K562 (cell line): ENCODE results near the gene SPDL1. TPM values are rescaled to one million over a fixed set of nuclear protein-coding genes. Genes with fewer than 3 reads are reported as not detected.

Experiments used
- ATAC-seq: fragments of 200-7000 bp; cut with Tn5 transposase; 3 replicates; pipeline ENCODE4 v1.9.1; 2020; ENCODE audit warnings: moderate library complexity
- BruUV-seq: library from RNA; stranded (reverse); fragments of 400-500 nt; replicated peaks from 2 replicates; lab custom pipeline; 2021; lab: Mats Ljungman, UMichigan
- CTCF ChIA-PET: fragments of 300-600 bp; formaldehyde crosslinking; extraction: SDS; loops from one replicate; lab custom pipeline; 2021; ENCODE audit warnings: low intra/inter-chr PET ratio; lab: Yijun Ruan, JAX
- POLR2A ChIA-PET: fragments of 300-600, 350-650 bp; sonication (Branson Sonifier 250); formaldehyde crosslinking; extraction: SDS; loops from one replicate; lab custom pipeline; 2021; ENCODE audit warnings: antibody characterized with exemption, inconsistent platforms; lab: Yijun Ruan, JAX
- DNase-seq, 4 experiments: peaks; one replicate each; pipeline versions ENCODE4 v3.0.0 to v3.0.0-alpha.2; 2011 to 2018; ENCODE audit warnings: low spot score in 3 of 4, mixed read lengths in 3 of 4; ENCODE audit errors: extremely low read depth in 1 of 4
- FAIRE-seq: peaks from 2 replicates; lab custom pipeline; 2011; peaks lifted over from hg19 to GRCh38; lab: Jason Lieb, UNC
- H2AFZ ChIP-seq: 2 replicates; pipeline ENCODE4 v1.6.0; 2011; ENCODE audit warnings: low read depth, low read length, control low read depth, inconsistent platforms
- H3K27ac ChIP-seq: fragments of 200-600 bp; 3 replicates; pipeline ENCODE4 v1.8.0; 2011; ENCODE audit warnings: low read depth, mild to moderate bottlenecking, control low read depth, inconsistent platforms, low read length, moderate library complexity, mixed read lengths; ENCODE audit errors: extremely low read depth
- H3K27me3 ChIP-seq, 2 experiments: fragments of 300-600 bp in 1 of 2; 2 replicates in 1 of 2; 3 replicates in 1 of 2; pipeline versions ENCODE4 v1.6.0 to v1.8.0; 2011; ENCODE audit warnings: inconsistent platforms in 2 of 2, low read length in 2 of 2, mild to moderate bottlenecking in 1 of 2, mixed read lengths in 1 of 2, moderate library complexity in 1 of 2; ENCODE audit not compliant: control insufficient read depth in 2 of 2, insufficient read depth in 2 of 2
- H3K36me3 ChIP-seq: fragments of 300-600 bp; 3 replicates; pipeline ENCODE4 v1.8.0; 2011; ENCODE audit warnings: mild to moderate bottlenecking, low read length, inconsistent platforms; ENCODE audit not compliant: control insufficient read depth, insufficient read depth
- H3K4me1 ChIP-seq, 2 experiments: fragments of 200-600 bp in 1 of 2; replicated peaks in 1 of 2; 2 replicates in 1 of 2; 3 replicates in 1 of 2; pipeline versions ENCODE4 v1.5.1 to v1.8.0; 2011; ENCODE audit warnings: inconsistent platforms in 2 of 2, low read length in 2 of 2, mild to moderate bottlenecking in 1 of 2, mixed read lengths in 1 of 2, moderate library complexity in 1 of 2; ENCODE audit not compliant: control insufficient read depth in 2 of 2, insufficient read depth in 2 of 2
- H3K4me2 ChIP-seq: 2 replicates; pipeline ENCODE4 v1.6.1; 2011; ENCODE audit warnings: low read length, control low read depth, inconsistent platforms, mixed read lengths; ENCODE audit not compliant: insufficient read depth
- H3K4me3 ChIP-seq: fragments of 200-600 bp; sonication (generic), shearing (Covaris generic); 2 replicates; pipeline ENCODE4 v1.5.1; 2016; ENCODE audit warnings: control low read depth, inconsistent platforms
- H3K79me2 ChIP-seq: fragments of 200-600 bp; 3 replicates; pipeline ENCODE4 v1.8.0; 2011; ENCODE audit warnings: low read length, inconsistent platforms; ENCODE audit not compliant: control insufficient read depth, insufficient read depth
- H3K9ac ChIP-seq, 2 experiments: 2 replicates each; pipeline versions ENCODE4 v1.6.0 to v1.6.1; 2011; ENCODE audit warnings: low read depth in 2 of 2, low read length in 2 of 2, control low read depth in 1 of 2, inconsistent platforms in 1 of 2, mild to moderate bottlenecking in 1 of 2, mixed read lengths in 1 of 2; ENCODE audit not compliant: insufficient read depth in 1 of 2
- H3K9me1 ChIP-seq: one replicate; pipeline ENCODE4 v1.6.0; 2011; ENCODE audit warnings: inconsistent platforms, mild to moderate bottlenecking, low read length, moderate library complexity; ENCODE audit not compliant: control insufficient read depth, insufficient read depth
- H3K9me3 ChIP-seq: replicated peaks from 2 replicates; pipeline ENCODE4 v1.5.1; 2011; ENCODE audit warnings: low read depth, low read length, inconsistent platforms; ENCODE audit not compliant: control insufficient read depth, insufficient read depth
- H4K20me1 ChIP-seq: replicated peaks from 2 replicates; pipeline ENCODE4 v1.6.1; 2011; ENCODE audit warnings: low read length, inconsistent platforms, mixed read lengths; ENCODE audit not compliant: control insufficient read depth, insufficient read depth
- JUNB ChIP-seq: fragments of 450-650 bp; formaldehyde crosslinking; conservative IDR thresholded peaks from 2 replicates; pipeline ENCODE4 v1.4.0; 2020; ENCODE audit warnings: mild to moderate bottlenecking
- MTA3 ChIP-seq: fragments of 450-650 bp; formaldehyde crosslinking; IDR thresholded peaks from 2 replicates; pipeline ENCODE4 v1.6.1; 2017; ENCODE audit warnings: mild to moderate bottlenecking, borderline replicate concordance
- NR2F6 ChIP-seq: fragments of 450-650 bp; formaldehyde crosslinking; IDR thresholded peaks from 2 replicates; pipeline ENCODE4 v1.4.0; 2020; ENCODE audit warnings: mild to moderate bottlenecking
- NRF1 ChIP-seq, 2 experiments: fragments of 450-650 bp; IDR thresholded peaks in 1 of 2; conservative IDR thresholded peaks in 1 of 2; 2 replicates each; pipeline ENCODE4 v1.6.1; 2014; ENCODE audit warnings: mild to moderate bottlenecking in 2 of 2
- POLR3A ChIP-seq: IDR thresholded peaks from 2 replicates; pipeline ENCODE4 v1.6.1; 2011; ENCODE audit warnings: borderline replicate concordance, mild to moderate bottlenecking, moderate library complexity; ENCODE audit not compliant: insufficient read length, insufficient read depth; ENCODE audit errors: extremely low read depth
- PTTG1 ChIP-seq: fragments of 450-650 bp; IDR thresholded peaks from 2 replicates; pipeline ENCODE4 v1.6.1; 2016; ENCODE audit warnings: low read depth, mild to moderate bottlenecking, missing genetic modification characterization, missing compliant biosample characterization
- RBFOX2 ChIP-seq: fragments of 200-400 bp; formaldehyde crosslinking; IDR thresholded peaks from 2 replicates; pipeline ENCODE4 v1.6.1; 2017; ENCODE audit warnings: low read depth, mild to moderate bottlenecking, low read length, moderate library complexity
- ZNF12 ChIP-seq: sonication (generic); formaldehyde crosslinking; IDR thresholded peaks from 2 replicates; pipeline ENCODE4 v1.4.0; 2020; ENCODE audit warnings: mild to moderate bottlenecking, missing genetic modification reagents
- ZNF778 ChIP-seq: fragments of 450-650 bp; formaldehyde crosslinking; IDR thresholded peaks from 2 replicates; pipeline ENCODE4 v1.4.0; 2020; ENCODE audit warnings: mild to moderate bottlenecking, moderate library complexity
- WGBS: fragments of 100-300 bp; shearing (Covaris generic); methylation state at CpG from one replicate; pipeline ENCODE4 v1.1.6; 2016; ENCODE audit warnings: low coverage, mixed read lengths; ENCODE audit not compliant: insufficient coverage; ENCODE audit errors: missing lambda C conversion rate; 5-methylcytosine and 5-hydroxymethylcytosine counted together
- in situ Hi-C: fragments of 300-500 bp; cut with MboI; formaldehyde crosslinking; loops from 4 replicates; pipeline ENCODE4 v1.15.0; 2018; ENCODE audit warnings: inconsistent platforms, mixed read lengths
- intact Hi-C: fragments of 100-400 bp; cut with micrococcal nuclease; formaldehyde crosslinking; loops from 2 replicates; pipeline ENCODE4 v1.14.2; 2022
- polyA plus RNA-seq, 8 experiments: library from polyadenylated mRNA; depleted of rRNA in 4 of 8; stranded (reverse) in 5 of 8; unstranded in 3 of 8; fragments of >200 nt; fragmentation: Nextera tagmentation in 2 of 8; fragmentation: Illumina TruSeq in 1 of 8; extraction: Ambion mirVana in 2 of 8; extraction: Trizol in 1 of 8; gene quantifications; 2 replicates each; pipeline versions ENCODE4 v1.2.1 to v1.2.3, GENCODE V29; 2011 to 2014; ENCODE audit warnings: inconsistent platforms in 1 of 8, missing spikeins in 1 of 8
- total RNA-seq, 7 experiments: library from RNA; depleted of rRNA in 6 of 7; stranded (reverse); fragments of >200 nt in 6 of 7; fragmentation: Illumina TruSeq in 2 of 7; extraction: Trizol in 2 of 7; gene quantifications; 2 replicates each; pipeline versions ENCODE4 v1.2.1 to v1.2.3, GENCODE V29; 2011 to 2021; ENCODE audit warnings: low replicate concordance in 1 of 7
- TF ChIP-seq, protein P1 (sequence below), 3 experiments: IDR thresholded peaks in 2 of 3; conservative IDR thresholded peaks in 1 of 3; 2 replicates each; pipeline ENCODE4 v1.5.1; 2011 to 2012; ENCODE audit warnings: low read length in 3 of 3, mild to moderate bottlenecking in 3 of 3, control low read depth in 2 of 3, improper control_type of control experiment in 1 of 3, inconsistent platforms in 1 of 3, low read depth in 1 of 3, mixed read lengths in 1 of 3, moderate library complexity in 1 of 3; ENCODE audit not compliant: insufficient read depth in 2 of 3
- TF ChIP-seq, protein P2 (sequence below): sonication (generic); formaldehyde crosslinking; IDR thresholded peaks from 2 replicates; pipeline ENCODE4 v1.8.1; 2023; ENCODE audit warnings: mild to moderate bottlenecking, missing genetic modification reagents

The SPDL1 gene
- total and polyA plus RNA-seq, 9 of the 15 experiments (the other 6 are each of a cell fraction or from before 2014, with no cell fraction given) = 32.4 to 59.6 (median 49.0) TPM

DNA sequence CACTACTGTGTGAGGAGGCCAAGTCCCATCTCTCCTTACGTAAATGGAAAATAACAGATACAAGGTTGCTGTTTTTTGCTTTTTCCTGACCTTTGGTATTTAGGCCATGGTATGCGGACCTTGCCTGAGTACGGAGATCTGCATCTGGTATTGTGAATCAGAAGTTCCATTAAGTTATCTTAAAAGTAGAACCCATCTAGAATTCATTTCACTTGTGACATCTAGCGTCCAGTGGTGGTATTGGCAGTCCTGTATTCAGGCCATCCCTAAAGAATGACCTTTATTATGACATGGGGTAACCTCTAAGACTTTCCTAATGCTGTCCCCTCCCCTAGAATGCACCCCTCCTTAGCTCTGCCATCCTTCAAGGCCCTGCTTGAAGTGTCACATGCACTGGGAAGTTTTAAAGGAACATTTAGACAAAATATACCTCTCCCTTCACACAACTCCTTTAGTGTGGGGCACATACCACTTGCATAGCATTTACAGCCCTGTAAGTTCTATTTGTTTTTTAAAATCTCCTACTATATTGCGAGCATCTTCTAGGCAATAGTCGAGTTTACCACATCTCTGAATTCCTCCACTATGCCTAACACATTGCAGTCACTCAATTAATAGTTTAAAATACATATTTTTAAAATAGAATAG is 1.9 kb upstream of the SPDL1 start:
- Histone ChIP-seq H3K9me1 (no peaks in the 10 kb centered on the region), H3K9ac (no peak overlapping the region), H3K36me3 (no peaks in the 10 kb centered on the region), H3K27ac (no peak overlapping the region), H3K27me3 (no peaks in the 10 kb centered on the region), H3K4me2 (no peak overlapping the region), H4K20me1 (0 out of 2 replicates have a peak, but pooled peaks cover 3% of the 10 kb centered on the region), H3K4me3 (no peak overlapping the region), H2AFZ (no peak overlapping the region), H3K9me3 (0 out of 2 replicates have a peak, but pooled peaks cover 2% of the 10 kb centered on the region), H3K79me2 (peaks cover 30% of the 10 kb centered on the region), H3K4me1 (peaks cover 2 to 7% of the 10 kb centered on the region in 2 experiments; a peak in 3 of 5 replicates)
- DNase-seq (peak; percentile 29 to 59 (median 45)), ATAC-seq (peak; percentile 15; the same call in 1 of the 3 replicates), FAIRE-seq (peak; percentile 77)
- in situ Hi-C loops = no loop called here
- BruUV-seq = no TSS peak
- CTCF ChIA-PET = no interaction called here
- 4% methylated on average over 6 of the region's 6 CpGs for WGBS
- POLR2A ChIA-PET = no interaction called here
- intact Hi-C loops = loop anchor here (1.0 to 5.0 kb wide), 4 partner anchors 86 to 1004 kb away; partner anchors contain the start of gene PANK3
- TF ChIP-seq, protein P1, sequence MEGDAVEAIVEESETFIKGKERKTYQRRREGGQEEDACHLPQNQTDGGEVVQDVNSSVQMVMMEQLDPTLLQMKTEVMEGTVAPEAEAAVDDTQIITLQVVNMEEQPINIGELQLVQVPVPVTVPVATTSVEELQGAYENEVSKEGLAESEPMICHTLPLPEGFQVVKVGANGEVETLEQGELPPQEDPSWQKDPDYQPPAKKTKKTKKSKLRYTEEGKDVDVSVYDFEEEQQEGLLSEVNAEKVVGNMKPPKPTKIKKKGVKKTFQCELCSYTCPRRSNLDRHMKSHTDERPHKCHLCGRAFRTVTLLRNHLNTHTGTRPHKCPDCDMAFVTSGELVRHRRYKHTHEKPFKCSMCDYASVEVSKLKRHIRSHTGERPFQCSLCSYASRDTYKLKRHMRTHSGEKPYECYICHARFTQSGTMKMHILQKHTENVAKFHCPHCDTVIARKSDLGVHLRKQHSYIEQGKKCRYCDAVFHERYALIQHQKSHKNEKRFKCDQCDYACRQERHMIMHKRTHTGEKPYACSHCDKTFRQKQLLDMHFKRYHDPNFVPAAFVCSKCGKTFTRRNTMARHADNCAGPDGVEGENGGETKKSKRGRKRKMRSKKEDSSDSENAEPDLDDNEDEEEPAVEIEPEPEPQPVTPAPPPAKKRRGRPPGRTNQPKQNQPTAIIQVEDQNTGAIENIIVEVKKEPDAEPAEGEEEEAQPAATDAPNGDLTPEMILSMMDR (IDR thresholded peaks at IDR 0.05 in 2 of 3, conservative IDR thresholded peaks at IDR 0.05 in 1 of 3; ENCODE audit: insufficient read depth in 2 of 3, low read depth in 1 of 3, low read length in 3 of 3) = peak; percentile 42 to 73 (median 68); a peak in 5 of 6 replicates
- TF ChIP-seq NRF1 (conservative IDR thresholded peaks at IDR 0.05 in 1 of 2, IDR thresholded peaks at IDR 0.05 in 1 of 2) (no peak), NR2F6 (no peak), RBFOX2 (no peak), ZNF12 (no peak), POLR3A (no peak), JUNB (CRISPR knock-in tag) (no peak), ZNF778 (CRISPR knock-in tag) (no peak), PTTG1 (tag) (no peak), MTA3 (no peak)
- TF ChIP-seq, protein P2, sequence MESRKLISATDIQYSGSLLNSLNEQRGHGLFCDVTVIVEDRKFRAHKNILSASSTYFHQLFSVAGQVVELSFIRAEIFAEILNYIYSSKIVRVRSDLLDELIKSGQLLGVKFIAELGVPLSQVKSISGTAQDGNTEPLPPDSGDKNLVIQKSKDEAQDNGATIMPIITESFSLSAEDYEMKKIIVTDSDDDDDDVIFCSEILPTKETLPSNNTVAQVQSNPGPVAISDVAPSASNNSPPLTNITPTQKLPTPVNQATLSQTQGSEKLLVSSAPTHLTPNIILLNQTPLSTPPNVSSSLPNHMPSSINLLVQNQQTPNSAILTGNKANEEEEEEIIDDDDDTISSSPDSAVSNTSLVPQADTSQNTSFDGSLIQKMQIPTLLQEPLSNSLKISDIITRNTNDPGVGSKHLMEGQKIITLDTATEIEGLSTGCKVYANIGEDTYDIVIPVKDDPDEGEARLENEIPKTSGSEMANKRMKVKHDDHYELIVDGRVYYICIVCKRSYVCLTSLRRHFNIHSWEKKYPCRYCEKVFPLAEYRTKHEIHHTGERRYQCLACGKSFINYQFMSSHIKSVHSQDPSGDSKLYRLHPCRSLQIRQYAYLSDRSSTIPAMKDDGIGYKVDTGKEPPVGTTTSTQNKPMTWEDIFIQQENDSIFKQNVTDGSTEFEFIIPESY (CRISPR knock-in tag) = no peak
